ENCODE results near the gene SELENOO.

GRCh38 chr22:50218153-50218995 is 17.6 kb downstream of the SELENOO start:
- TF ChIP-seq POLR2A (IDR thresholded peaks at IDR 0.05; ENCODE audit: low read length) (no peak), GATA1 (IDR thresholded peaks at IDR 0.05; ENCODE audit: low read depth, low read length) (no peak)

Data from erythroblast (primary cell).